Neuronal stem cell (in vitro differentiated cells): ENCODE data around the gene CLEC17A.
"Not testable (repeated sequence)": the region's sequence is repeated elsewhere in the genome, so short reads cannot be mapped to it uniquely, and the experiment has no call there.

Experiments used
- DNase-seq: peaks from one replicate; pipeline ENCODE4 v3.0.0-alpha.2; 2013; ENCODE audit warnings: low spot score
- H2AFZ ChIP-seq: one replicate; pipeline ENCODE4 v1.6.1; 2013; ENCODE audit warnings: mild to moderate bottlenecking, low read length, inconsistent platforms
- H2AK5ac ChIP-seq: 2 replicates; pipeline ENCODE4 v1.6.1; 2013; ENCODE audit warnings: low read depth, mild to moderate bottlenecking, inconsistent platforms, low read length, moderate library complexity, mixed read lengths
- H2BK120ac ChIP-seq: 2 replicates; pipeline ENCODE4 v1.6.1; 2013; ENCODE audit warnings: low read depth, mild to moderate bottlenecking, inconsistent platforms, low read length, moderate library complexity, mixed read lengths
- H2BK12ac ChIP-seq: one replicate; pipeline ENCODE4 v1.6.1; 2013; ENCODE audit warnings: low read length, inconsistent platforms
- H2BK15ac ChIP-seq: 2 replicates; pipeline ENCODE4 v1.6.1; 2013; ENCODE audit warnings: mild to moderate bottlenecking, low read length, inconsistent platforms, mixed read lengths
- H2BK5ac ChIP-seq: one replicate; pipeline ENCODE4 v1.6.1; 2013; ENCODE audit warnings: inconsistent platforms, mild to moderate bottlenecking, low read length, moderate library complexity
- H3K14ac ChIP-seq: one replicate; pipeline ENCODE4 v1.6.1; 2013; ENCODE audit warnings: low read length, inconsistent platforms
- H3K18ac ChIP-seq: 2 replicates; pipeline ENCODE4 v1.6.1; 2013; ENCODE audit warnings: low read length, inconsistent platforms
- H3K23ac ChIP-seq: 2 replicates; pipeline ENCODE4 v1.6.1; 2013; ENCODE audit warnings: low read depth, mild to moderate bottlenecking, mixed read lengths, low read length, inconsistent platforms; ENCODE audit not compliant: poor library complexity
- H3K27ac ChIP-seq: replicated peaks from 3 replicates; pipeline ENCODE4 v1.5.1; 2013; ENCODE audit warnings: low read length, inconsistent platforms
- H3K27me3 ChIP-seq, 3 experiments: 2 replicates each; pipeline ENCODE4 v1.6.1; 2013; ENCODE audit warnings: low read length in 3 of 3, mild to moderate bottlenecking in 2 of 3, inconsistent platforms in 1 of 3, low read depth in 1 of 3, mixed read lengths in 1 of 3, moderate library complexity in 1 of 3; ENCODE audit not compliant: control insufficient read depth in 3 of 3, insufficient read depth in 3 of 3
- H3K36me3 ChIP-seq, 2 donors: replicated peaks in 1 of 2; 2 replicates each; pipeline ENCODE4 v1.6.1; 2013; ENCODE audit warnings: low read length in 2 of 2; ENCODE audit not compliant: control insufficient read depth in 2 of 2, insufficient read depth in 2 of 2
- H3K4ac ChIP-seq: 2 replicates; pipeline ENCODE4 v1.6.1; 2013; ENCODE audit warnings: inconsistent platforms, mild to moderate bottlenecking, low read length, moderate library complexity
- H3K4me1 ChIP-seq, 2 donors: 1 replicate in 1 of 2; 2 replicates in 1 of 2; pipeline ENCODE4 v1.6.1; 2013; ENCODE audit warnings: low read length in 2 of 2, low read depth in 1 of 2; ENCODE audit not compliant: control insufficient read depth in 2 of 2, insufficient read depth in 1 of 2
- H3K4me2 ChIP-seq: one replicate; pipeline ENCODE4 v1.6.1; 2013; ENCODE audit warnings: mild to moderate bottlenecking, low read length, inconsistent platforms; ENCODE audit not compliant: insufficient read depth, poor library complexity, severe bottlenecking
- H3K4me3 ChIP-seq, 2 donors: 2 replicates each; pipeline ENCODE4 v1.5.1; 2013; ENCODE audit warnings: low read length in 2 of 2, mild to moderate bottlenecking in 2 of 2, inconsistent platforms in 1 of 2, moderate library complexity in 1 of 2
- H3K79me1 ChIP-seq: one replicate; pipeline ENCODE4 v1.6.1; 2013; ENCODE audit warnings: low read depth, mild to moderate bottlenecking, inconsistent platforms, low read length, moderate library complexity
- H3K9ac ChIP-seq: one replicate; pipeline ENCODE4 v1.6.1; 2013; ENCODE audit warnings: mild to moderate bottlenecking, low read depth, low read length, inconsistent platforms; ENCODE audit not compliant: poor library complexity
- H3K9me3 ChIP-seq, 2 donors: replicated peaks in 1 of 2; 2 replicates each; pipeline versions ENCODE3 to v1.6.1; 2013; ENCODE audit warnings: low read length in 2 of 2, mild to moderate bottlenecking in 2 of 2, inconsistent platforms in 1 of 2, low read depth in 1 of 2, mixed read lengths in 1 of 2, moderate library complexity in 1 of 2; ENCODE audit not compliant: control insufficient read depth in 2 of 2, insufficient read depth in 1 of 2
- H4K8ac ChIP-seq: one replicate; pipeline ENCODE4 v1.6.1; 2013; ENCODE audit warnings: low read depth, mild to moderate bottlenecking, inconsistent platforms, low read length, moderate library complexity
- H4K91ac ChIP-seq: one replicate; pipeline ENCODE4 v1.6.1; 2013; ENCODE audit warnings: low read length, low read depth, mild to moderate bottlenecking, inconsistent platforms; ENCODE audit not compliant: poor library complexity
- WGBS, 2 donors: extraction: QIAGEN DNeasy Blood & Tissue Kit; methylation state at CpG; one replicate each; pipeline ENCODE4 v1.1.7; 2013; ENCODE audit warnings: missing lambda C conversion rate in 2 of 2, mixed read lengths in 1 of 2; ENCODE audit not compliant: insufficient read length in 2 of 2, insufficient replicate concordance in 1 of 2; ENCODE audit errors: extremely low coverage in 2 of 2; 5-methylcytosine and 5-hydroxymethylcytosine counted together

The CLEC17A gene

GRCh38 chr19:14589433-14589832 is 6.5 kb downstream of the CLEC17A start:
- not testable (repeated sequence) for H3K9ac ChIP-seq, H3K4me1 ChIP-seq, H3K36me3 ChIP-seq, H4K91ac ChIP-seq, H3K14ac ChIP-seq, H3K27ac ChIP-seq, H2BK120ac ChIP-seq, H3K18ac ChIP-seq, H2AK5ac ChIP-seq, H3K4me2 ChIP-seq, H3K4ac ChIP-seq, H3K4me3 ChIP-seq, H3K27me3 ChIP-seq, H3K79me1 ChIP-seq, DNase-seq, H2BK15ac ChIP-seq, H2BK5ac ChIP-seq, H2AFZ ChIP-seq, H3K9me3 ChIP-seq, H2BK12ac ChIP-seq, H3K23ac ChIP-seq, H4K8ac ChIP-seq
- no CpG with 5 or more reads among the region's 4 CpGs for WGBS, 2 donors

- no peak overlapping the region for H2BK5ac ChIP-seq
- H2BK15ac ChIP-seq, result no peak overlapping the region
- no peaks in the 10 kb centered on the region for H3K79me1 ChIP-seq
- H3K36me3 ChIP-seq, result no peaks in the 10 kb centered on the region
- no peak overlapping the region for H3K14ac ChIP-seq
- H3K9me3 ChIP-seq, result peaks cover 5 to 24% of the 10 kb centered on the region in 2 donors
- H3K4me3 ChIP-seq, result peak overlapping the region in 1 of 2 donors; percentile 51
- H3K23ac ChIP-seq, result no peak overlapping the region
- H3K4me2 ChIP-seq, result no peak overlapping the region
- peaks cover 0 to 3% (median 0%) of the 10 kb centered on the region in 3 experiments for H3K27me3 ChIP-seq
- H3K9ac ChIP-seq, result no peak overlapping the region
- no peak overlapping the region for H3K18ac ChIP-seq
- no peaks in the 10 kb centered on the region for H3K4me1 ChIP-seq
- 100% methylated on average over 3 of the region's 3 CpGs for WGBS, 2 donors
- no peak overlapping the region for H2BK120ac ChIP-seq
- H2AFZ ChIP-seq, result no peak overlapping the region
- no peak overlapping the region for H2AK5ac ChIP-seq
- H3K4ac ChIP-seq, result no peak overlapping the region
- H3K27ac ChIP-seq, result no peak overlapping the region
- no peak overlapping the region for H4K91ac ChIP-seq
- H2BK12ac ChIP-seq, result no peak overlapping the region
- DNase-seq, result no peak
- H4K8ac ChIP-seq, result no peak overlapping the region
Observed at GRCh38 chr19:14595558-14595957, 12.7 kb downstream of the CLEC17A start.

GRCh38 chr19:14599548-14600147 is 16.8 kb downstream of the CLEC17A start:
- Histone ChIP-seq H2AFZ (no peak overlapping the region), H3K36me3 (no peaks in the 10 kb centered on the region), H3K9ac (no peak overlapping the region), H2BK120ac (no peak overlapping the region), H3K4me3 (peak overlapping the region in 1 of 2 donors; percentile 0), H2AK5ac (no peak overlapping the region), H3K23ac (no peak overlapping the region), H3K14ac (no peak overlapping the region), H3K18ac (no peak overlapping the region), H3K4me1 (no peaks in the 10 kb centered on the region), H3K27me3 (peaks cover 0 to 3% (median 0%) of the 10 kb centered on the region in 3 experiments), H3K4me2 (no peak overlapping the region), H4K8ac (no peak overlapping the region), H4K91ac (no peak overlapping the region), H3K79me1 (no peaks in the 10 kb centered on the region), H2BK5ac (no peak overlapping the region), H2BK15ac (no peak overlapping the region), H3K9me3 (peaks cover 5 to 22% of the 10 kb centered on the region in 2 donors), H3K27ac (no peak overlapping the region), H3K4ac (no peak overlapping the region), H2BK12ac (no peak overlapping the region)
- DNase-seq, result no peak
- WGBS, 2 donors, result no CpG with 5 or more reads among the region's 8 CpGs

GRCh38 chr19:14603990-14604387 is 21.1 kb downstream of the CLEC17A start:
- no peak overlapping the region for H2BK120ac ChIP-seq
- H3K23ac ChIP-seq, result no peak overlapping the region
- no peak overlapping the region for H3K18ac ChIP-seq
- no peak overlapping the region for H2AFZ ChIP-seq
- WGBS, 2 donors, result no CpG with 5 or more reads among the region's 2 CpGs
- H3K14ac ChIP-seq, result no peak overlapping the region
- no peak overlapping the region for H2BK12ac ChIP-seq
- no peaks in the 10 kb centered on the region for H3K4me1 ChIP-seq
- no peak overlapping the region for H4K91ac ChIP-seq
- no peak overlapping the region for H3K4me2 ChIP-seq
- H4K8ac ChIP-seq, result no peak overlapping the region
- H3K4me3 ChIP-seq, result no peak overlapping the region
- no peak overlapping the region for H3K27ac ChIP-seq
- no peak overlapping the region for H2BK5ac ChIP-seq
- no peak overlapping the region for H3K9ac ChIP-seq
- peaks cover 0 to 15% of the 10 kb centered on the region in 2 donors for H3K9me3 ChIP-seq
- no peaks in the 10 kb centered on the region for H3K79me1 ChIP-seq
- H2AK5ac ChIP-seq, result no peak overlapping the region
- no peaks in the 10 kb centered on the region for H3K36me3 ChIP-seq
- peaks cover 0 to 3% (median 0%) of the 10 kb centered on the region in 3 experiments for H3K27me3 ChIP-seq
- H3K4ac ChIP-seq, result no peak overlapping the region
- no peak overlapping the region for H2BK15ac ChIP-seq
- no peak for DNase-seq
